HepG2 (cell line): Measurements from ENCODE around the gene TGFA. TPM values are rescaled to one million over a fixed set of nuclear protein-coding genes. Genes with fewer than 3 reads are reported as not detected.

Source experiments
- ASH2L ChIP-seq: fragments of 300-600, 200-600 bp; sonication (generic); IDR thresholded peaks from 2 replicates; pipeline ENCODE4 v1.7.0; 2017; ENCODE audit warnings: low read depth, mild to moderate bottlenecking, moderate library complexity, mixed read lengths, low read length; ENCODE audit not compliant: insufficient read length
- FOXJ3 ChIP-seq: sonication (generic); formaldehyde crosslinking; IDR thresholded peaks from 2 replicates; pipeline ENCODE4 v1.4.0; 2020; ENCODE audit warnings: missing genetic modification reagents, mild to moderate bottlenecking, borderline replicate concordance
- FUBP1 ChIP-seq: sonication (generic); formaldehyde crosslinking; IDR thresholded peaks from 2 replicates; pipeline ENCODE4 v1.5.1; 2020; ENCODE audit warnings: missing genetic modification reagents, mild to moderate bottlenecking, borderline replicate concordance
- GPN1 ChIP-seq: sonication (generic); formaldehyde crosslinking; IDR thresholded peaks from 2 replicates; pipeline ENCODE4 v1.5.1; 2020; ENCODE audit warnings: missing genetic modification reagents, borderline replicate concordance
- HNRNPLL ChIP-seq: fragments of 200-400 bp; formaldehyde crosslinking; IDR thresholded peaks from 2 replicates; pipeline ENCODE4 v1.6.1; 2017; ENCODE audit warnings: mild to moderate bottlenecking, low read depth, low read length; ENCODE audit not compliant: poor library complexity, severe bottlenecking
- MTF1 ChIP-seq: sonication (generic); formaldehyde crosslinking; IDR thresholded peaks from 2 replicates; pipeline ENCODE4 v1.5.0; 2020; ENCODE audit warnings: missing genetic modification reagents
- NCOA2 ChIP-seq: sonication (generic); formaldehyde crosslinking; IDR thresholded peaks from 2 replicates; pipeline ENCODE4 v1.8.0; 2022; ENCODE audit warnings: inconsistent platforms
- NCOA5 ChIP-seq: sonication (generic); formaldehyde crosslinking; IDR thresholded peaks from 2 replicates; pipeline ENCODE4 v1.4.0; 2020; ENCODE audit warnings: missing genetic modification reagents
- PHF8 ChIP-seq: sonication (generic); formaldehyde crosslinking; IDR thresholded peaks from 2 replicates; pipeline ENCODE4 v1.5.0; 2020; ENCODE audit warnings: missing genetic modification reagents
- PITX1 ChIP-seq: sonication (generic); formaldehyde crosslinking; IDR thresholded peaks from 2 replicates; pipeline ENCODE4 v1.5.1; 2020; ENCODE audit warnings: mild to moderate bottlenecking, missing genetic modification reagents
- SMAD1 ChIP-seq: sonication (generic); formaldehyde crosslinking; IDR thresholded peaks from 2 replicates; pipeline ENCODE4 v1.4.0; 2020; ENCODE audit warnings: missing genetic modification reagents, low read depth, mild to moderate bottlenecking, borderline replicate concordance
- SNAPC2 ChIP-seq: sonication (generic); formaldehyde crosslinking; IDR thresholded peaks from 2 replicates; pipeline ENCODE4 v1.8.1; 2022; ENCODE audit warnings: mild to moderate bottlenecking, missing genetic modification reagents
- SNAPC5 ChIP-seq: sonication (generic); formaldehyde crosslinking; IDR thresholded peaks from 2 replicates; pipeline ENCODE4 v1.8.1; 2023; ENCODE audit warnings: mild to moderate bottlenecking, missing genetic modification reagents, borderline replicate concordance
- SRSF9 ChIP-seq: fragments of 200-400 bp; formaldehyde crosslinking; IDR thresholded peaks from 2 replicates; pipeline ENCODE4 v1.6.1; 2018; ENCODE audit warnings: borderline replicate concordance, mild to moderate bottlenecking, low read depth, low read length; ENCODE audit not compliant: insufficient read depth, poor library complexity, severe bottlenecking
- XRCC5 ChIP-seq: fragments of 200-400 bp; formaldehyde crosslinking; optimal IDR thresholded peaks from 2 replicates; pipeline ENCODE3; 2017; ENCODE audit warnings: mild to moderate bottlenecking, low read length
- ZNF263 ChIP-seq: sonication (generic); formaldehyde crosslinking; IDR thresholded peaks from 2 replicates; pipeline ENCODE4 v1.4.0; 2020; ENCODE audit warnings: missing genetic modification reagents
- ZNF317 ChIP-seq: sonication (generic); formaldehyde crosslinking; IDR thresholded peaks from 2 replicates; pipeline ENCODE4 v1.5.0; 2020; ENCODE audit warnings: mild to moderate bottlenecking, missing genetic modification reagents
- ZNF431 ChIP-seq: sonication (generic); formaldehyde crosslinking; IDR thresholded peaks from 2 replicates; pipeline ENCODE4 v1.9.0; 2022; ENCODE audit warnings: missing genetic modification reagents, low read depth, mild to moderate bottlenecking, borderline replicate concordance
- ZNF546 ChIP-seq: sonication (generic); formaldehyde crosslinking; conservative IDR thresholded peaks from 2 replicates; pipeline ENCODE4 v1.8.1; 2023; ENCODE audit warnings: mild to moderate bottlenecking, missing genetic modification reagents
- ZNF570 ChIP-seq: sonication (generic); formaldehyde crosslinking; IDR thresholded peaks from 2 replicates; pipeline ENCODE4 v1.4.0; 2020; ENCODE audit warnings: mild to moderate bottlenecking, missing genetic modification reagents, borderline replicate concordance
- ZNF672 ChIP-seq: sonication (generic); formaldehyde crosslinking; IDR thresholded peaks from 2 replicates; pipeline ENCODE4 v1.8.1; 2022; ENCODE audit warnings: missing genetic modification reagents
- ZNF704 ChIP-seq: sonication (generic); formaldehyde crosslinking; IDR thresholded peaks from 2 replicates; pipeline ENCODE4 v1.8.1; 2023; ENCODE audit warnings: mild to moderate bottlenecking, inconsistent platforms, moderate library complexity, missing genetic modification reagents, borderline replicate concordance
- ZNF720 ChIP-seq: sonication (generic); formaldehyde crosslinking; IDR thresholded peaks from 2 replicates; pipeline ENCODE4 v1.4.0; 2020; ENCODE audit warnings: missing genetic modification reagents
- ZNF724P ChIP-seq: sonication (generic); formaldehyde crosslinking; IDR thresholded peaks from 2 replicates; pipeline ENCODE4 v1.8.0; 2022; ENCODE audit warnings: missing genetic modification reagents, borderline replicate concordance
- ZNF775 ChIP-seq: sonication (generic); formaldehyde crosslinking; IDR thresholded peaks from 2 replicates; pipeline ENCODE4 v1.4.0; 2020; ENCODE audit warnings: missing genetic modification reagents, mild to moderate bottlenecking, moderate library complexity, borderline replicate concordance
- ZNF788 ChIP-seq: sonication (generic); formaldehyde crosslinking; IDR thresholded peaks from 2 replicates; pipeline ENCODE4 v1.5.0; 2020; ENCODE audit warnings: mild to moderate bottlenecking, missing genetic modification reagents, borderline replicate concordance
- polyA plus RNA-seq, 8 experiments: library from polyadenylated mRNA; depleted of rRNA in 3 of 8; stranded (reverse) in 7 of 8; unstranded in 1 of 8; fragments of >200 nt; fragmentation: Illumina TruSeq in 4 of 8; extraction: Trizol in 4 of 8; gene quantifications; 2 replicates each; pipeline versions ENCODE4 v1.2.1 to v1.2.3, GENCODE V29; 2011 to 2016; ENCODE audit warnings: low read depth in 4 of 8, missing spikeins in 1 of 8, mixed read lengths in 1 of 8; ENCODE audit not compliant: insufficient read depth in 1 of 8
- total RNA-seq, 5 experiments: library from RNA; depleted of rRNA; stranded (reverse); fragments of >200 nt; fragmentation: Illumina TruSeq; extraction: Trizol; gene quantifications; 2 replicates each; pipeline ENCODE4 v1.2.3, GENCODE V29; 2016; ENCODE audit warnings: low read depth in 1 of 5

The TGFA gene
- total and polyA plus RNA-seq, 2 of the 13 experiments (the other 11 are each of a cell fraction or from before 2014, with no cell fraction given): 7.8 to 15.3 TPM

- TF ChIP-seq ZNF317: no peak
- no peak for TF ChIP-seq NCOA2
- TF ChIP-seq GPN1 (CRISPR knock-in tag): no peak
- no peak for TF ChIP-seq MTF1 (CRISPR knock-in tag)
- TF ChIP-seq ZNF724P: peak; percentile 56; the same call in 1 of the 2 replicates
- TF ChIP-seq SRSF9: no peak
- no peak for TF ChIP-seq PITX1 (CRISPR knock-in tag)
- peak; percentile 98 for TF ChIP-seq HNRNPLL
- no peak for TF ChIP-seq ZNF775
- peak; percentile 69; the same call in 1 of the 2 replicates for TF ChIP-seq ZNF788
- TF ChIP-seq ZNF570 (CRISPR knock-in tag): 0 out of 2 replicates have a peak, but pooled peaks have one; percentile 2
- no peak for TF ChIP-seq ZNF672 (CRISPR knock-in tag)
- no peak for TF ChIP-seq SMAD1 (CRISPR knock-in tag)
- TF ChIP-seq FUBP1 (CRISPR knock-in tag): no peak
- TF ChIP-seq SNAPC2 (CRISPR knock-in tag): no peak; the same call in 1 of the 2 replicates
- TF ChIP-seq FOXJ3 (CRISPR knock-in tag): no peak
- peak; percentile 73 for TF ChIP-seq ASH2L
- TF ChIP-seq ZNF263: peak; percentile 63; the same call in 1 of the 2 replicates
- peak; percentile 63 for TF ChIP-seq XRCC5
- no peak; the same call in 1 of the 2 replicates for TF ChIP-seq ZNF546 (CRISPR knock-in tag)
- no peak for TF ChIP-seq SNAPC5
- peak; percentile 79 for TF ChIP-seq PHF8
- TF ChIP-seq ZNF720 (CRISPR knock-in tag): no peak
- no peak for TF ChIP-seq NCOA5
- 0 out of 2 replicates have a peak, but pooled peaks have one; percentile 21 for TF ChIP-seq ZNF431 (CRISPR knock-in tag)
- no peak for TF ChIP-seq ZNF704 (CRISPR knock-in tag)
These were observed at the start of gene TGFA (continued) for GRCh38 chr2:70553584-70554337.
